Measurements from ENCODE around the gene EPB41L4A.

Gene EPB41L4A

GRCh38 chr5:112142769-112143270 is 276.3 kb downstream of the EPB41L4A start:
- Histone ChIP-seq H3K4me3 (ENCODE audit: low read length) (no peak overlapping the region), H3K9me3 (ENCODE audit: control insufficient read depth, insufficient read depth, low read length) (no peaks in the 10 kb centered on the region), H3K27me3 (ENCODE audit: control insufficient read depth, low read length) (peaks cover 6% of the 10 kb centered on the region; the same call in 1 of the 2 replicates), H3K27ac (ENCODE audit: low read depth, low read length) (no peak overlapping the region), H4K20me1 (ENCODE audit: control insufficient read depth, insufficient read depth, low read depth, low read length) (no peaks in the 10 kb centered on the region), H3K9me2 (replicated peaks; ENCODE audit: control insufficient read depth, low read length) (no peaks in the 10 kb centered on the region), H3K79me2 (ENCODE audit: control insufficient read depth, low read length) (no peaks in the 10 kb centered on the region), H3K4me1 (ENCODE audit: control insufficient read depth, low read length) (no peaks in the 10 kb centered on the region), H3F3A (ENCODE audit: control insufficient read depth, insufficient read depth) (no peaks in the 10 kb centered on the region), H3K4me2 (ENCODE audit: low read length) (no peak overlapping the region), H3K36me3 (ENCODE audit: control insufficient read depth, low read length) (no peaks in the 10 kb centered on the region)
- TF ChIP-seq CTCF (IDR thresholded peaks at IDR 0.05; ENCODE audit: low read depth, low read length, poor library complexity, severe bottlenecking) (no peak), EZH2phosphoT487 (IDR thresholded peaks at IDR 0.05; ENCODE audit: borderline replicate concordance, low read length) (no peak)

DNA sequence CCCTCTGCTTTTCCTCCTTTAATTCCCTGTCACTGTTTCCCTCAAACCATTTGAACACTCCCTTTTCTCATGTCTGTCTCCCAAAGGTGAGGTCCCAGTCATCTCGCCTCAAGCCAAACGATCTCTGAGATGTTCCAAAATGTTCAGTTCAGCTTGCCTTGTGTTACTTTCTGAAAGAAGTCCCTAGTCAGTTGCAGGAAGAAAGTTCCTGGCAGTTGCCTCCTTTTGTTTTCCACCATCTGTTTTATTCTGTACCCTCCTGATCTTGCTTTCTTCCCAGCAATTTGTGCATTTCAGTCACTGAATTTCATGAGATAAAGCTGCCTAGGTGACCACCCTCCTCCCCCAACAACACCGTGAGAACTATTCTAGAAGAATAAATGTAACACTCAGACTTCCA is 277.5 kb downstream of the EPB41L4A start:
- Histone ChIP-seq H3K9me2 (replicated peaks; ENCODE audit: control insufficient read depth, low read length) (no peaks in the 10 kb centered on the region), H3K9me3 (ENCODE audit: control insufficient read depth, insufficient read depth, low read length) (no peaks in the 10 kb centered on the region), H3K27ac (ENCODE audit: low read depth, low read length) (no peak overlapping the region), H3K79me2 (ENCODE audit: control insufficient read depth, low read length) (no peaks in the 10 kb centered on the region), H3K4me3 (ENCODE audit: low read length) (no peak overlapping the region), H3K4me1 (ENCODE audit: control insufficient read depth, low read length) (no peaks in the 10 kb centered on the region), H3K27me3 (ENCODE audit: control insufficient read depth, low read length) (peaks cover 6% of the 10 kb centered on the region; the same call in 1 of the 2 replicates), H4K20me1 (ENCODE audit: control insufficient read depth, insufficient read depth, low read depth, low read length) (no peaks in the 10 kb centered on the region), H3F3A (ENCODE audit: control insufficient read depth, insufficient read depth) (no peaks in the 10 kb centered on the region), H3K36me3 (ENCODE audit: control insufficient read depth, low read length) (no peaks in the 10 kb centered on the region), H3K4me2 (ENCODE audit: low read length) (no peak overlapping the region)
- TF ChIP-seq CTCF (IDR thresholded peaks at IDR 0.05; ENCODE audit: low read depth, low read length, poor library complexity, severe bottlenecking) (no peak), EZH2phosphoT487 (IDR thresholded peaks at IDR 0.05; ENCODE audit: borderline replicate concordance, low read length) (no peak)

DNA sequence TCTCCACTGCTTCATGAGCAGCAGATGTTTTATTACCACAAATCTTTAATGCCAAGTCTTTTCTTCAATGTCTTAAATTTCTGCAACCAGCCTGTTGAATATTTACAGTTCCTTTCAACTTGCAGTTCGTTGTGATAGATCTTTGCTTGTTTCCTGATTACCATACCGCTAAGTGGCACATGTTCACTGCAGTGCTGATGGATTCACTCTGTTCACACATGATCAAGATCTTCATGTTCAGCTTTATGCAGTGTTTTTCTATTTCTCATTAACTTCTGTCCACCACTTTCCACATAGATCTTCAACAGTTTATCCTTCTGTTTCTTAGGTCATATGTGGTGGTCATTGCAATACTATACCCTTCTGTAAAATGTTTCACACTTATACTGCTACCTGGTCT is 280.6 kb downstream of the EPB41L4A start:
- no peaks in the 10 kb centered on the region for H3K4me1 ChIP-seq (ENCODE audit: control insufficient read depth, low read length)
- no peaks in the 10 kb centered on the region for H3K9me2 ChIP-seq (replicated peaks; ENCODE audit: control insufficient read depth, low read length)
- no peaks in the 10 kb centered on the region; the same call in 1 of the 2 replicates for H3K9me3 ChIP-seq (ENCODE audit: control insufficient read depth, insufficient read depth, low read length)
- TF ChIP-seq EZH2phosphoT487 (IDR thresholded peaks at IDR 0.05; ENCODE audit: borderline replicate concordance, low read length) (no peak), CTCF (IDR thresholded peaks at IDR 0.05; ENCODE audit: low read depth, low read length, poor library complexity, severe bottlenecking) (no peak)
- no peaks in the 10 kb centered on the region for H4K20me1 ChIP-seq (ENCODE audit: control insufficient read depth, insufficient read depth, low read depth, low read length)
- no peaks in the 10 kb centered on the region for H3F3A ChIP-seq (ENCODE audit: control insufficient read depth, insufficient read depth)
- no peak overlapping the region for H3K27ac ChIP-seq (ENCODE audit: low read depth, low read length)
- H3K79me2 ChIP-seq (ENCODE audit: control insufficient read depth, low read length): no peaks in the 10 kb centered on the region
- no peak overlapping the region for H3K4me2 ChIP-seq (ENCODE audit: low read length)
- peaks cover 6% of the 10 kb centered on the region; the same call in 1 of the 2 replicates for H3K27me3 ChIP-seq (ENCODE audit: control insufficient read depth, low read length)
- H3K4me3 ChIP-seq (ENCODE audit: low read length): no peak overlapping the region
- H3K36me3 ChIP-seq (ENCODE audit: control insufficient read depth, low read length): no peaks in the 10 kb centered on the region

All from DOHH2 (cell line).